Measurements from ENCODE around the gene DUSP9.

Gene DUSP9

GRCh38 chrX:153692003-153692402, 45.0 kb downstream of the DUSP9 start:
- ATAC-seq = no peak
- no peak for TF ChIP-seq TCF4 (CRISPR knock-in tag; IDR thresholded peaks at IDR 0.05; ENCODE audit: borderline replicate concordance)
- no peak for TF ChIP-seq PATZ1 (CRISPR knock-in tag; IDR thresholded peaks at IDR 0.05; ENCODE audit: borderline replicate concordance)
- no peak for TF ChIP-seq CSDC2 (CRISPR knock-in tag; IDR thresholded peaks at IDR 0.05)
- TF ChIP-seq SNAI2 (CRISPR knock-in tag; IDR thresholded peaks at IDR 0.05) = no peak
- no peak for TF ChIP-seq RARB (CRISPR knock-in tag; IDR thresholded peaks at IDR 0.05)
- TF ChIP-seq TSHZ2 (CRISPR knock-in tag; IDR thresholded peaks at IDR 0.05) = no peak
- TF ChIP-seq ESRRG (CRISPR knock-in tag; IDR thresholded peaks at IDR 0.05) = no peak
- no peak for TF ChIP-seq ZNF565 (CRISPR knock-in tag; conservative IDR thresholded peaks at IDR 0.05; ENCODE audit: low read depth)
- no peak for TF ChIP-seq CSRNP3 (CRISPR knock-in tag; IDR thresholded peaks at IDR 0.05)
- no peak for TF ChIP-seq ZNF70 (CRISPR knock-in tag; IDR thresholded peaks at IDR 0.05)
- TF ChIP-seq GLIS3 (CRISPR knock-in tag; IDR thresholded peaks at IDR 0.05) = no peak
- no peak for TF ChIP-seq ZC3H10 (CRISPR knock-in tag; IDR thresholded peaks at IDR 0.05)

- TF ChIP-seq ZNF70 (CRISPR knock-in tag; IDR thresholded peaks at IDR 0.05) (no peak), ARNTL (CRISPR knock-in tag; IDR thresholded peaks at IDR 0.05; ENCODE audit: borderline replicate concordance, low read depth) (no peak), BACH2 (CRISPR knock-in tag; IDR thresholded peaks at IDR 0.05; ENCODE audit: borderline replicate concordance) (no peak), OSR1 (CRISPR knock-in tag; IDR thresholded peaks at IDR 0.05) (no peak), TSHZ2 (CRISPR knock-in tag; IDR thresholded peaks at IDR 0.05) (no peak), CREB5 (CRISPR knock-in tag; IDR thresholded peaks at IDR 0.05; ENCODE audit: low read depth) (no peak), TOX (CRISPR knock-in tag; IDR thresholded peaks at IDR 0.05; ENCODE audit: borderline replicate concordance) (no peak), CSRNP3 (CRISPR knock-in tag; IDR thresholded peaks at IDR 0.05) (no peak), CSDC2 (CRISPR knock-in tag; IDR thresholded peaks at IDR 0.05) (no peak), ZFP3 (CRISPR knock-in tag; IDR thresholded peaks at IDR 0.05) (no peak), GLIS3 (CRISPR knock-in tag; IDR thresholded peaks at IDR 0.05) (no peak), ESRRG (CRISPR knock-in tag; IDR thresholded peaks at IDR 0.05) (no peak), ZNF565 (CRISPR knock-in tag; conservative IDR thresholded peaks at IDR 0.05; ENCODE audit: low read depth) (no peak), ISL1 (CRISPR knock-in tag; IDR thresholded peaks at IDR 0.05) (no peak), ZNF8 (CRISPR knock-in tag; IDR thresholded peaks at IDR 0.05) (no peak), PPARA (CRISPR knock-in tag; IDR thresholded peaks at IDR 0.05; ENCODE audit: borderline replicate concordance) (no peak), RARB (CRISPR knock-in tag; IDR thresholded peaks at IDR 0.05) (no peak), ZFP30 (CRISPR knock-in tag; IDR thresholded peaks at IDR 0.05) (no peak), SNAI2 (CRISPR knock-in tag; IDR thresholded peaks at IDR 0.05) (no peak), TCF4 (CRISPR knock-in tag; IDR thresholded peaks at IDR 0.05; ENCODE audit: borderline replicate concordance) (no peak)
- ATAC-seq = no peak
Measured at GRCh38 chrX:153692611-153693156, 45.7 kb downstream of the DUSP9 start.

All from SK-N-SH treated with all-trans-retinoic acid at 6 μM for 48 hours (cell line).